HG03159 (cell line): ENCODE measurements around the gene IRF6.

Experiments
- ATAC-seq: cut with Tn5 transposase; IDR thresholded peaks from one replicate; pipeline ENCODE4 v1.9.1; 2021; ENCODE audit warnings: mild to moderate bottlenecking, moderate library complexity; ENCODE audit not compliant: unreplicated experiment

Gene IRF6

DNA sequence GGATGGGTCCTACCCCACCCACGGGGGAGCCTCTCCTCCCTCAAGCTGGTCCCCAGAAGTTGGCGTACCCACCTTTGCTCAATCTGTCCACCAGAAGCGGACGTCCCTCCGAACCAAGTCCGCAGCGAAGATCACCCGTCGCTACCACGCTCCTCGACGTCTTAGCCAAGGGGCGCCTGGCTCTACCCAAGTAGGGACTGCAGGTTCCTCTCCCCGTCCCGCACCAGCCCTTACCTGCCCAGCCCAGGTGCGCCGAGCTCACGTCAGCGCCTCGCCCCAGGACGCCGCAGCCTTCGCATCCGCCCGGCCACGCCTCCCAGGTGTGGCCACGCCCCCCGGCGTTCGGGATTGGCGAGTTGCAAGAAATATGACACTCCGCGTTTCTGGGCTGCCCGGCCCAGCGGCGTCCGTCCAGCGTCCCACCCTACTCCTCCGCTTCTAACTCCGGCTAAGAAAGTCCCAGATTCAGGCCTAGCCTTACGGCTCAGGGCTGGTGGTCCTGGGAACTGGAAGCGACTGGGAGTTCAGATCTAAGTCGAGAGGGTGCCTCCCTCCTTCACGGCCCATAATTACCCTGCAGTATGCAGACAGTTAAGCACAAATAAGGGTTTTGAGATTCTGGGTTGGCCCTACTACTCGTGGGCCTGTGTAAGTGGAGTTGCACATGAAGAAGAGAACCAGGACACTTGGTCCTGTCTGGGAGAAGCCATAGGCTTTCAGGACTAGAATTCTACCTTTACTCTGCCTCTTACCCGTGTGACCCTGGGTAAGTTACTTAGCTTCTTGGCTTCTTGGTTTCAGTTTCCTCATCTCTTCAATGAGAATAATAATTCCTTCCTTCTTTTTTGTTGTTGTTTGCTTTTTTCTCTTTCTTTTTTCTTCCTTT lies at the start of gene IRF6:
IRF6 (minus strand) TSS at position 268 of the 886 bp plus-strand sequence. CDS start 4,729 bp downstream, outside the sequence.
- ATAC-seq, result peak; percentile 95

DNA sequence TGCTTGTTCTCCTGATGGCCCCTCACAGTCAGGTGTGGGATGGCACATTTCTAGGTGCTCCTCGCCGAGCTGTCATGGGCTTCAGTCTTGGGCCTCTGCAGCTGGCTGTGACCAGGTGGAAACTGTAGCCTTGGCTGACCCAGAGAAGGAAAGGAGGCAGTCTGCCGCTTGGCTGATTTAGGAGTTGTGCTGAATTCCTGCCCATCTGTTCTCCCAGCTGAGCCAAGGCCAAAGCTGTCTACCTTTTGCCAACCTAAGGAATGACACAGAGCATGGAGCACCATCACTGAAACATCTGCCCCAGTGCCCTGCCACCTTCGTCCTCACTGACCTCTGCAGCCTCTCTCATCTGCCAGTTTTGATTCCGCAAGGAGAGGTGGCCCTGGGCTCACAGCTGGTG lies 49.7 kb upstream of the IRF6 start:
- no peak for ATAC-seq

DNA sequence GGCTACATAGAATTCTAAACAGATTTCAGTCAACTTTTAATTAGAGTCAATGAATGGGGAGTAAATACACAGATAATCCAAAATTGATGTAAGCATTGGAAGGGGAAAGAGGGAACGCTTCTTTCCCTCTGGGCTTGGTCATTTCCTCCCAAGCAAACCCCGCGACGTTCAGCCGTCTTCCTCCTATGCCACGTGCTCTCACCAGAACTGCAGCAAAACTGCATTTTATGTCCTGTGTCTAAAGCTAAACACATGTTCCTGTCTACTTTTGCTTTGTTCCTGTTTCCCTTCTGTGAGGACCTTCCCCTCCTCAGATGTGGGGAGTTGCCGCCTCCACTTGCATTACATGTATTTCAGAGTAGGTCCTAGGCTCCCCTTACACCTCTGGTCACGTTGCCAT lies 49.1 kb upstream of the IRF6 start:
- ATAC-seq, result no peak

DNA sequence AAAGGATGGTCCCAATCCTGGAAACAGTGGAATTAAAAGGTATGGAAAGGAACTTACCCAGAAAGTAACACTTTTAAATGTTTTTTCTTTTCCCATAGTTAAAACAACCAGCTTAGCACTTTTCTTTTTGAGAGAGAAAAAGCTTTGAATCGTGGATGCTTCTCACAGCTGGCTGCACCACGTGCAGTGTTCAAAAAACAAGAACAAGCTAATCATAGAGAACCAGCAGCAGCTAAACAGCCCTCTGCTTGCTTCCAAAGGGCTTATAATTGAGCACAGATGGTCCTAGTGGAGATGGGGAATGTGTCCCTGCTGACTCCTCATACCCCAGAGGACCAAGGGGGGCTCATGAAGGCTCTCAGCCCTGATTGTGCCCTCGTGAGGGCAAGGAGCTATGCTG lies 48.3 kb upstream of the IRF6 start:
- ATAC-seq, result no peak

DNA sequence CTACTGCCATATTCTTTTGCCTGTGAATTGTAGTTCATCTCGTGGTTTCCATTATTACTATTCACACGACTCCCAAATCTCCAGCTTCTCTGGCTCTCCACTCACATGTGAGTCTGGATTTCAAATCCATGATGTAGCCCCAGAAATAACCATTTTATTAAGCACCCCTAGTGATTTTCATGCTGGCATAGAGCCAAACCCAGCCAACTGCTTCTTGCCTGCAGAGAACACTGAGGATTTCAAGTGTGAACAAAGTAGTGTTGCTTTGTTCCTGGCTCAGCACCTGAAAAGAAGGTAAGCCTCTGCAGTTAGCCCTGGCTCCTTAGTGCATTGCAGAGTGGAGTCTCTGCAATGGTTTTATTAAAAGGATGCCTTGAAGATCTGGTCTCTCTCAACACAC lies 47.7 kb upstream of the IRF6 start:
- no peak for ATAC-seq

DNA sequence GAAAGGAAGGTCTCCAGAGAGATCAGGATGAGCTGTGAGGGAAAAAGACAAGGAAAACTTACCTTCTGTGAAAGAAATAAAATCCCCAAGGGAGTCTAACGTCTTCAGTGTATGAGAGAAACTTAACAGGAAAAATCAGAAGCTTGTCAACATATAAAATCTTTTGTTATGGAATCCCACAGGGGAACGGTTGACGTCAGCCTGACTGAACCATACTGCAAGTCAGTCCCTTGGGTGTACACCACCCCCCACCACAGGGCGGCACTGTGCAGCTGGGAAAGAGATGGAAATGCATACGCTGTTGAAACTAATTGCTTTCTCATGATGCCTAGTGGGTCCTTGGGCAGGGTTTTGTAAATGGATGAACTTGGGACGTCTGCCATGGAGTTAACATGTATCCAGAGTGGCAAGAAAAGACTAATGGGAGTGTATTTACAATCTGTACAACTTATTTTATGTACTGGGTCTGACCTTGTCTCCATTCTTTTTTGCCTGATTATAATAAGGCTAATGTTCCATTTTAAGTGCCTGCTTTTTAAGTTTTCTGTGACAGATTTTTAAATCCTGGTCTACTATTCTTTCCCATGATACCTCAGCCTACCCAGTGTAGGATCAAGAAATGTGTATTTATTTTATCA lies 44.5 kb upstream of the IRF6 start:
- peak; percentile 86 for ATAC-seq

DNA sequence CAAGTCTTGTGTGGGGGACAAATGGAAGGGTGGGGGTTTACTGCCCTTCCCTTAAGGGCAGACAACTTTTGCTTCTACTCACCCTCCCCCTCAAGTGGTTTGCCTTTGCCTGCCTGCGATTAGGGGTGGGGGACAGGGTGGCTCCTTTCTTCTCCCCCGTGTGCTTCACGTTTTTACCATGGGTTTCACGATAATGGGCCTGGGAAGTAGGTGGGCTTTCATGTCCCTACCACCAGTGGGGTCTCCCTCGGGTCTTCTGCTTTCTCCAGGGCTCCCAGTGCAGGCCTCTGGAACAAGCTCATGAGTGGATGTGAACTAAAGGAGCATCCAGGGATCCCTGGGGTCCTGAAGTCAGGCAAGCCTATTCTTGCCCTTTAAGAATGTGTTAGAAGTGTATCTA lies 43.4 kb upstream of the IRF6 start:
- ATAC-seq, result no peak

DNA sequence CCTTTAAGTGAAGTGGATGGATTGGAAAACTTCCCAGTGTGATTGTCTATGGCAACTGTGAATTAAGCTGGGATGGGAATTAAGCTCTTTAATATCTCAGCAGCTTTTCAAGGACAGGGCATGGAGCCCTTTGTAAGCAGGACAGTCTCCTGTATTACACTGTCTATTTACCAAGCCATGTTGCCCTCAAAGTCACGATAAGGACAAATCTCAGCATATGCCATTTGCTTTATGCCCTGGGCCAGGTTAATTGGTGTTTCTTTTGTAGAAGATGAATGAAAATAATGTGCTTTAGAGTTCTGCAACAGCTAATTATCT lies 39.4 kb upstream of the IRF6 start:
- ATAC-seq, result no peak

DNA sequence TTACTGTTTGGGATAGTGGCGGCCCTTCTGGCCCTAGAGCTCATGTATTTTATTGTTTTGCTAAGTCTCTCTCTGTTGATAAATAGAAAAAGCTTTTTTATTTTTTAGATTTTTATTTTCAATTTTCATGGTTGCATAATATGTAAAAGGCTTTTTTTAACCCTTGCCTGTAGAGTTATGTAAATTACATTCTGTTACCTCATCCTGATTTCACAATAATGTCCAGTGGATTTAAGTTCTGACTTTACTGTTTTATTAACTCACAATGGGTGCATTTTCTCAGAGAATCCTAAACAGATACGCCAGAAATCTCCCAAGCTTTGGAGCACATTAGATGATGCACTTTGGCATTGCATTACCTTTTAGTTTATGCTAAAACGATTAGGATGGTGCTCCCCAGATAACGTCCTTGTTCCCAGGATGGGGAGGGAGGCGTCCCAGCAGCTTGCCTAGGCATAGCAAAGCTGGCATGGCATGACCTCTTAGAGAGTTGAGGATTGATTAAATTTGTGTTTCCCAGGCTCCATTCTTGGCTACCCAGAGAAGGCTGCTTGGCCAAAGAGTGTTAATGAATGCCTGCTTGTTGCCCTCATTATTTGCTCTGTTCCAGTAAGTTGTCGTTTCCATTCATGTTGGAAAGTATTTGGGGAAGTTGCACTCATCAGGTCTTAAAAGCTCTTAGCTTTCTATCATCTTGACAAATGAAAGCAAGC lies 38.9 kb upstream of the IRF6 start:
- ATAC-seq, result no peak

DNA sequence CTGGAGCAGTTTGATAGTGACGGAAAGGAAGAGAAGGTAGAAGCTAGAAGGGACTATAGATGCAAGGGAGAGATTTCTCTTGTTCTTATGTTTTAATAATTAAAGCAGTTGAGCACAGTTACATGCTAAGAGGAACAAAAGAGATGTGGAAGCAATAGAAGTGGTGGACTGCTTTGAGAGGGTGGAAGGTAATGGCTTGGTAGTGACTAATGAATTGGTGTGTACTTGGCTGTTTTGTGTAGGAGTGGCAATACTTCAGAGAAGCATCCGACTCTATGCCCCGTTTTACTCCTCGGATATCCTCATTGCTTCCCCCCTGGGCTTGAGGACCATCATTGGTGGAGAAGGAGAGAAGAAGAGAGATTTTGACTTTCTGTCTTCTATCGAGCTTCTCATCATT lies 34.7 kb upstream of the IRF6 start:
- ATAC-seq, result no peak

DNA sequence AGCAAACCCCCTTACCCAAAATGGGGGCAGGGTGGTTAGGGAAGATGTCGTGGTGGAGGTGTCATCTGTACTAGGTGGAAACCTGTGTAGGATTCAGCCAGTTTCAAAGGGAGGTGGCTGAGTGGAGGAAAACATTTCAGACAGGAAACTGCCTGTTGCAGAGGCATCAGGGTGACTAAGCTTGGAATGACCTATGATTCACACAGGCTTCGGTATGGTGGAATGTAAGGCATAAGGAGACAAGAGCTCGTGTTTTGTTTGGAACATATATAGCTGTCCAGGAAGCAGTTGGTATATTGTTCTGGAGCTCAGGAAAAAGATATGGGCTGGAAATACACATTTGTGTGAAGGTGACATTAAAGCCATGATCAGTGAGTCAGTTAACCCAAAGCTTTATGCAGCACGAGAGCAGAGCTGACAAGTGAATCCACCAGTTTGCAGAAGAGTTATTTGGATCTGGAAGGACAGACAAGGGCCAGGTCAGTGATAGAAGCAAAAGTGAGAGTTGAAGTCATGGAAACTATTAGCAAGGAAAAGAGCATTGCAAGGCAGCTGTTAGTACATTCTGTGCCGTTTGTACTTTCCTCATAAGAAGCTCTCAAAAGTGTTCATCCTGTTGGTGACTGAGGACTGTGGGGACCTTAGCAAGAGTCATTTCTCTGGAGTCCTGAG lies 34.1 kb upstream of the IRF6 start:
- no peak for ATAC-seq

DNA sequence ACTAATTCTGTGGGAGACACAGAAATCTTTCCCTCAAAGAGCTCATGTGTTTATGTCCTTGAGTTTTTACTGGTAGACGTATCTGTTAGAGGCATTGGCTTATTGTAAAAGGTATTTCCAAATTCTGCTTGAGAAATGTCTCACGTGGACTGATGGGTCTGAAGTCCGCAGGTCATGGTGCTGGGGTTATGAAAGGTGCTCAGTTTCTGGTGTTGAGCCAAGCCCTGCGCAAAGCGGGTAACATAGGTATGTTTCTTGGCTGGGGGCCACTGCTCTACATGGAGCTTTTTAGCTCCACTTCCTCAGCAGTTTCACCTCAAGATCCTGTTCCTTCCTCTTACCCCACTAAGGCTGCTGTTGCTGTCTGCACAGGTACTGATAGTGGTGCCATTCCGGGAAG lies 32.6 kb upstream of the IRF6 start:
- ATAC-seq, result no peak

DNA sequence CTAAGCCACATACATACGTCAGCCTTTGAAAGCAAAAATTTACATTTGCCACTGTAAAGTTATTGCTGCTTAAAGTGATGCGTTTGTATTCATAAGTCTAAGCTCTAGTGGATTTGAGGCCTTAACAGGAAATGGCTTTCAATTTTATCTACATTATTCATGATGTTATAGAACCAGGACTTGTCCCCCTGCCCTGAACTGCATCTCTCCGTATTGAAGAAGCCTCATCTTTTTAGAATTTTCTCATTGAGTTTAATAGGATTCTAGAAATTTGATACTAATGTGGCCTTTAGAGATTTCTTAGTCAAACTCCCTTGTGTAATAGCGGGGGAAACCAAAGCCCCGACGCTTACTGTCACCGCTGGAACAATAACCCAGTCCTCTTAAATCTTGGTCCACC lies 31.7 kb upstream of the IRF6 start:
- no peak for ATAC-seq

DNA sequence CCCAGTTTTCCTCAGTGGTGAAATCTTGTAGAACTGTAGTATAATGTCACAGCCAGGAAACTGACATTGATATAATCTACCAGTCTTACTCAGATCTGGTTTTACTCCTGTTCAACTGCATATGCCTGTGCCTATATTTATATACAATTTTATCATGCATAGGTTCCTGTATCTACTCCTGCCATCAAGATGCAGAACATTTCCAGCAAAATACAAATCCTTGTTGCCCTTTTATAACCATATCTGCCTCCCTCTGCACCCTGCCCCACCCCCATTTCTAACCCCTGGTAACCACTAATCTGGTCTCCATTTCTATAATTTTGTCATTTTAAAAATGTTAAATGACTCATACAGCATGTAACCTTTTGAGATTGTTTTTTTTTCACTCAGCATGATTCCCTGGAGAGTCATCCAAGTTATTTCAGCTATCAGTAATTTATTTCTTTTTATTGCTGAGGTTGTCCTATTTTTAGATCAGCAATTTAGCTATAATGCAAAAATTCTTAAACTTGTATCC lies 29.9 kb upstream of the IRF6 start:
- no peak for ATAC-seq

DNA sequence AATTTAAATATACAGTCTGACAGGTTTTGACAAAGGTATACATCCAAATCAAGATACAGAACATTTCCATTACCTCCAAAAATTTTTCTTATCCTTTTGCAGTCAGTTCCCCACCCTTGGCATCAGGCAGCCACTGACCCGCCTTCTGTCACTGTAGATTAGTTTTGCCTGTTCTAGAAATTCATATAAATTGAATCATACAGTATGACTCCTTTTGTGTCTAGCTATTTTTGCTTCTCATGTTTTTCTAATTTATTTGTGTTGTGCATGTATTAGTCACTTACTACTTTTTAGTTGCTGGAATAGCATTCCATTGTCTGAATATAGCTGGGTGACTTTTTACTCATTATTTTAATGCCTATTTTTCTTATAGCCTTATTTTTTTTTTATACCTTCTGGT lies 25.7 kb upstream of the IRF6 start:
- no peak for ATAC-seq

DNA sequence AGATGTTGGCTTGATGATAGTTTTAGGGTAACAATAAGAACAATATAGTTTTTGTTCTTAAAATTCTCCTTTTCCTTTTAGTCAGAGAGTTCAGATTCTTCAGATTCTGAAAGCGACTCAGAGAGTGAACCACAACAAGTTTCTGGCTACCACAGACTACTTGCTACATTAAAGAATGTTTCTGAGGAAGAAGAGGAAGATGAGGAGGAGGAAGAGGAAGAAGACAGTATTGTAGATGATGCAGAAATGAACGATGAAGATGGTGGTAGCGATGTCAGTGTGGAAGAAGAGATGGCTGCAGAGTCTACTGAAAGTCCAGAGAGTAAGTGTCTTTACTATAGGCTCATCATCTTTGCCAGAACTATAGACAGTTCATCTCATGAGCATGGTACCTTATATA lies 24.8 kb upstream of the IRF6 start:
- ATAC-seq, result no peak

DNA sequence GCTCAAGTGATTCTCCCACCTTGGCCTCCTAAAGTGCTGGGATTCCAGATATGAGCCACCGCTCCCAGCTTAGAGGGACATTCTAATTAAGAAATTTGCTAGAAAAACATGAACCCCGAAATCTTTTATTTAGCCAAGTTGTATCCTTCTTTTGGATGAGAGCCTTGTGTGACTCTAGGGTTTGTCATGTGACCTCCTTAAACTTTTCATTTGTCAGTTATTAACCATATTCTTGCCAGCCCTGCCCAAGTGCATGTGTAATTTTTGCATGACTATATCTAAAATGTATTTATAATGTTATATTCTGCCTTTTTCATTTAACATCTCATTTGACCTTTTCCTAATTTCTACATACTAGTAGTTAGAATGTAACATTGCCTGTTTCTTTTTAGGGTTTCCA lies 23.8 kb upstream of the IRF6 start:
- no peak for ATAC-seq

DNA sequence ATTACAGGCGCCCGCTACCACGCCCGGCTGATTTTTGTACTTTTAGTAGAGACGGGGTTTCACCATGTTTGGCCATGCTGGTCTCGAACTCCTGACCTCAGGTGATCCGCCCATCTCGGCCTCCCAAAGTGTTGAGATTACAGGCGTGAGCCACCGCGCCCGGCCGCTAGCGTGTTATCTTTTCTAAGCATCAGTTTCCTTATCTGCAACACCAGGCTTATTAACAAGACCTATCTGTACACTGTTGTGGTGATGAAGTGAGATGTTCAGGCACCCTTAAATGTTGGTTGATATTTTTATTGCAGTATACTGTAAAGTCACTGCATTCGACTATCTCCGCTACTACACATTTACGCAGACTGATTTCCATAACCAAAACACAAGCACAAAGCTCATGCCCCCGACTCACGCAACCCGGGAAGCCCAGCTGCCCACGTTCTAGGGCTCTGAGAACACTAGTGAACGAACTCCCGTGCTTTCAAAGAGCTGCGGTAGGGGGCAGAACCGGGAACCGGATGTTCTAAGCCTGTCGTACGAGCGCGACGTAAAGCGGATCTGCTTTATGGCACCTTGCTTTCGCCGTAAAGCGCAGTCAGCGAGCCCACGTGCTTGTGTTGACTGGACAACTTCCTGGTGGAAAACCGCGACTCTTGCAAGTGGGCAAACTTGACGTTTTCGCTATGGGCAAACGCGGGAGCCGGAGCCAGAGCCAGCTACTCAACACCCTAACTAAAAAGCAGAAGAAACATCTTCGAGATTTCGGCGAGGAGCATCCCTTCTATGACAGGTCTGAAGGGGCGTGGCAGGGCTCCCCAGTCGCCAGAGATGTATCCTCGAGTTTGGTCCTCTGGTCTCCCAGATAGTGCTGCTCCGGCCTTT lies 21.7 kb upstream of the IRF6 start, which contains the start of gene UTP25:
UTP25 (plus strand) TSS at position 589 of the 879 bp plus-strand sequence; CDS start at position 681, 92 bp downstream.
- ATAC-seq, result peak; percentile 89

DNA sequence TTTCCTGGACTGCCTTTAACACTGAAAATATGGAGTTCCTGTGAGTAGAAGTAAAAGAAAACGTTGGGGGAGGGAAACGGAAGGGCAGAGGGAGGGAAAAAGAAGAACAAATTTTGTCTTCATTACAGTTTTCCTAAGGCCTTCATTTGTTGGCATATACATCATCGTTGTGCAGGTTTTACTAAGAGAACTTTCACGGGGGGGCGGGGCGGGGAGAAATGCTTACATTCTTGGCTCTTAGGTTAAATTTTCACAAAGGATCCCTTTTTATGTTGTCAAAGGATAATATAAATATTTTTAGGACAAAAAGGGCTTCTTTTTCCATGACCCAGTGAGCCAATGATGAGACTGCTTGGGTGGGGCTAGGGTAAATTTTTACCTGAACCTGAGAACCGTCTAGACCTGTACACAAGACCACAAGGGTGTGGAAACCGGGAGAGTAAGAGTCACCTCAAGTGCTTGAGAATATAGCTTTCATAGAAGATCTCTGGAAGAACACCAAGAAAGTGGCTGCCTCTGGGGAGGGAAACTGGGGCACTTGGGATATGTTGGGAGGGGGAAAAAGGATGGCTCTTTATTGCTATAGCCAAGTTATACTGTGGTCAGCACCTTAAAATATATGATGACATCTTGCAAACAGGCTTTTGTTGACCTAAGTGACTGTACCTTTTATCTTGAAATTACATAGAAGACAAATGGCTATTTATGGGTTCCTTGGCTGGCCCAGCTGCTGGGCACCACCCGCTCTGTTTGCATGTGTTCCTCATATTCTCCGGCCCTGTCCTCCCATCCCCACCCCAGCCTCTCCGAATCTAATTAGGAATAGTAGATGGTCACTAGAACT lies 19.9 kb upstream of the IRF6 start:
- ATAC-seq, result no peak
